Neuronal stem cell (in vitro differentiated cells): Measurements from ENCODE around the gene CKLF.
"Not testable (repeated sequence)": the region's sequence is repeated elsewhere in the genome, so short reads cannot be mapped to it uniquely, and the experiment has no call there.

Source experiments
- DNase-seq: peaks from one replicate; pipeline ENCODE4 v3.0.0-alpha.2; 2013; ENCODE audit warnings: low spot score
- H2AFZ ChIP-seq: one replicate; pipeline ENCODE4 v1.6.1; 2013; ENCODE audit warnings: mild to moderate bottlenecking, low read length, inconsistent platforms
- H2AK5ac ChIP-seq: 2 replicates; pipeline ENCODE4 v1.6.1; 2013; ENCODE audit warnings: low read depth, mild to moderate bottlenecking, inconsistent platforms, low read length, moderate library complexity, mixed read lengths
- H2BK120ac ChIP-seq: 2 replicates; pipeline ENCODE4 v1.6.1; 2013; ENCODE audit warnings: low read depth, mild to moderate bottlenecking, inconsistent platforms, low read length, moderate library complexity, mixed read lengths
- H2BK12ac ChIP-seq: one replicate; pipeline ENCODE4 v1.6.1; 2013; ENCODE audit warnings: low read length, inconsistent platforms
- H2BK15ac ChIP-seq: 2 replicates; pipeline ENCODE4 v1.6.1; 2013; ENCODE audit warnings: mild to moderate bottlenecking, low read length, inconsistent platforms, mixed read lengths
- H2BK5ac ChIP-seq: one replicate; pipeline ENCODE4 v1.6.1; 2013; ENCODE audit warnings: inconsistent platforms, mild to moderate bottlenecking, low read length, moderate library complexity
- H3K14ac ChIP-seq: one replicate; pipeline ENCODE4 v1.6.1; 2013; ENCODE audit warnings: low read length, inconsistent platforms
- H3K18ac ChIP-seq: 2 replicates; pipeline ENCODE4 v1.6.1; 2013; ENCODE audit warnings: low read length, inconsistent platforms
- H3K23ac ChIP-seq: 2 replicates; pipeline ENCODE4 v1.6.1; 2013; ENCODE audit warnings: low read depth, mild to moderate bottlenecking, mixed read lengths, low read length, inconsistent platforms; ENCODE audit not compliant: poor library complexity
- H3K27ac ChIP-seq: replicated peaks from 3 replicates; pipeline ENCODE4 v1.5.1; 2013; ENCODE audit warnings: low read length, inconsistent platforms
- H3K27me3 ChIP-seq, 3 experiments: 2 replicates each; pipeline ENCODE4 v1.6.1; 2013; ENCODE audit warnings: low read length in 3 of 3, mild to moderate bottlenecking in 2 of 3, inconsistent platforms in 1 of 3, low read depth in 1 of 3, mixed read lengths in 1 of 3, moderate library complexity in 1 of 3; ENCODE audit not compliant: control insufficient read depth in 3 of 3, insufficient read depth in 3 of 3
- H3K36me3 ChIP-seq, 2 donors: replicated peaks in 1 of 2; 2 replicates each; pipeline ENCODE4 v1.6.1; 2013; ENCODE audit warnings: low read length in 2 of 2; ENCODE audit not compliant: control insufficient read depth in 2 of 2, insufficient read depth in 2 of 2
- H3K4ac ChIP-seq: 2 replicates; pipeline ENCODE4 v1.6.1; 2013; ENCODE audit warnings: inconsistent platforms, mild to moderate bottlenecking, low read length, moderate library complexity
- H3K4me1 ChIP-seq, 2 donors: 1 replicate in 1 of 2; 2 replicates in 1 of 2; pipeline ENCODE4 v1.6.1; 2013; ENCODE audit warnings: low read length in 2 of 2, low read depth in 1 of 2; ENCODE audit not compliant: control insufficient read depth in 2 of 2, insufficient read depth in 1 of 2
- H3K4me2 ChIP-seq: one replicate; pipeline ENCODE4 v1.6.1; 2013; ENCODE audit warnings: mild to moderate bottlenecking, low read length, inconsistent platforms; ENCODE audit not compliant: insufficient read depth, poor library complexity, severe bottlenecking
- H3K4me3 ChIP-seq, 2 donors: 2 replicates each; pipeline ENCODE4 v1.5.1; 2013; ENCODE audit warnings: low read length in 2 of 2, mild to moderate bottlenecking in 2 of 2, inconsistent platforms in 1 of 2, moderate library complexity in 1 of 2
- H3K79me1 ChIP-seq: one replicate; pipeline ENCODE4 v1.6.1; 2013; ENCODE audit warnings: low read depth, mild to moderate bottlenecking, inconsistent platforms, low read length, moderate library complexity
- H3K9ac ChIP-seq: one replicate; pipeline ENCODE4 v1.6.1; 2013; ENCODE audit warnings: mild to moderate bottlenecking, low read depth, low read length, inconsistent platforms; ENCODE audit not compliant: poor library complexity
- H3K9me3 ChIP-seq, 2 donors: replicated peaks in 1 of 2; 2 replicates each; pipeline versions ENCODE3 to v1.6.1; 2013; ENCODE audit warnings: low read length in 2 of 2, mild to moderate bottlenecking in 2 of 2, inconsistent platforms in 1 of 2, low read depth in 1 of 2, mixed read lengths in 1 of 2, moderate library complexity in 1 of 2; ENCODE audit not compliant: control insufficient read depth in 2 of 2, insufficient read depth in 1 of 2
- H4K8ac ChIP-seq: one replicate; pipeline ENCODE4 v1.6.1; 2013; ENCODE audit warnings: low read depth, mild to moderate bottlenecking, inconsistent platforms, low read length, moderate library complexity
- H4K91ac ChIP-seq: one replicate; pipeline ENCODE4 v1.6.1; 2013; ENCODE audit warnings: low read length, low read depth, mild to moderate bottlenecking, inconsistent platforms; ENCODE audit not compliant: poor library complexity
- WGBS, 2 donors: extraction: QIAGEN DNeasy Blood & Tissue Kit; methylation state at CpG; one replicate each; pipeline ENCODE4 v1.1.7; 2013; ENCODE audit warnings: missing lambda C conversion rate in 2 of 2, mixed read lengths in 1 of 2; ENCODE audit not compliant: insufficient read length in 2 of 2, insufficient replicate concordance in 1 of 2; ENCODE audit errors: extremely low coverage in 2 of 2; 5-methylcytosine and 5-hydroxymethylcytosine counted together

CKLF gene

GRCh38 chr16:66567270-66567669 lies 14.9 kb downstream of the CKLF start:
- not testable (repeated sequence) for H4K8ac ChIP-seq, H3K23ac ChIP-seq, H2BK12ac ChIP-seq, H2AK5ac ChIP-seq, H3K9ac ChIP-seq, H3K27me3 ChIP-seq, H3K79me1 ChIP-seq, H3K14ac ChIP-seq, DNase-seq, H4K91ac ChIP-seq, H3K9me3 ChIP-seq, H2AFZ ChIP-seq, H2BK120ac ChIP-seq, H2BK5ac ChIP-seq, H3K4me3 ChIP-seq, H3K4me2 ChIP-seq, H3K27ac ChIP-seq, H3K18ac ChIP-seq, H2BK15ac ChIP-seq, H3K4me1 ChIP-seq, H3K4ac ChIP-seq
- WGBS, 2 donors = no CpG with 5 or more reads among the region's 3 CpGs
- H3K36me3 ChIP-seq = peaks cover 6 to 36% of the 10 kb centered on the region in 2 donors

GRCh38 chr16:66568355-66568754 lies 16.0 kb downstream of the CKLF start:
- no peak overlapping the region for H3K23ac ChIP-seq
- peaks cover 0 to 2% of the 10 kb centered on the region in 2 donors for H3K9me3 ChIP-seq
- no peaks in the 10 kb centered on the region for H3K4me1 ChIP-seq
- no peak overlapping the region for H2BK120ac ChIP-seq
- H2BK15ac ChIP-seq = no peak overlapping the region
- no CpG with 5 or more reads among the region's 2 CpGs for WGBS, 2 donors
- no peak overlapping the region for H3K18ac ChIP-seq
- no peak overlapping the region for H2BK12ac ChIP-seq
- H3K27ac ChIP-seq = no peak overlapping the region
- DNase-seq = no peak
- no peak overlapping the region for H3K14ac ChIP-seq
- H3K27me3 ChIP-seq = no peaks in the 10 kb centered on the region
- no peak overlapping the region for H2AK5ac ChIP-seq
- no peak overlapping the region for H2BK5ac ChIP-seq
- no peak overlapping the region for H4K8ac ChIP-seq
- no peak overlapping the region for H4K91ac ChIP-seq
- no peaks in the 10 kb centered on the region for H3K79me1 ChIP-seq
- no peak overlapping the region for H2AFZ ChIP-seq
- peaks cover 6 to 27% of the 10 kb centered on the region in 2 donors for H3K36me3 ChIP-seq
- H3K4ac ChIP-seq = no peak overlapping the region
- H3K4me3 ChIP-seq = no peak overlapping the region
- H3K9ac ChIP-seq = no peak overlapping the region
- H3K4me2 ChIP-seq = no peak overlapping the region

GRCh38 chr16:66569131-66569530 lies 16.8 kb downstream of the CKLF start:
- Histone ChIP-seq H3K27ac (no peak overlapping the region), H3K4me3 (no peak overlapping the region), H2BK12ac (no peak overlapping the region), H2AK5ac (no peak overlapping the region), H2BK120ac (no peak overlapping the region), H3K9me3 (peaks cover 0 to 2% of the 10 kb centered on the region in 2 donors), H3K23ac (no peak overlapping the region), H3K18ac (no peak overlapping the region), H3K36me3 (peaks cover 6 to 23% of the 10 kb centered on the region in 2 donors), H2AFZ (no peak overlapping the region), H2BK15ac (no peak overlapping the region), H4K91ac (no peak overlapping the region), H3K4ac (no peak overlapping the region), H3K27me3 (no peaks in the 10 kb centered on the region), H4K8ac (no peak overlapping the region), H3K4me1 (no peaks in the 10 kb centered on the region), H2BK5ac (no peak overlapping the region), H3K14ac (no peak overlapping the region), H3K9ac (no peak overlapping the region), H3K79me1 (no peaks in the 10 kb centered on the region), H3K4me2 (no peak overlapping the region)
- WGBS, 2 donors = no CpG with 5 or more reads among the region's 1 CpG
- no peak for DNase-seq

- Histone ChIP-seq H4K8ac (no peak overlapping the region), H4K91ac (no peak overlapping the region), H3K23ac (no peak overlapping the region), H2BK15ac (no peak overlapping the region), H3K27ac (no peak overlapping the region), H3K4me2 (no peak overlapping the region), H2BK120ac (no peak overlapping the region), H2BK12ac (no peak overlapping the region), H3K36me3 (peaks cover 3 to 23% of the 10 kb centered on the region in 2 donors), H3K27me3 (no peaks in the 10 kb centered on the region), H2AFZ (no peak overlapping the region), H2AK5ac (no peak overlapping the region), H3K18ac (no peak overlapping the region), H3K79me1 (no peaks in the 10 kb centered on the region), H3K4ac (no peak overlapping the region), H2BK5ac (no peak overlapping the region), H3K9ac (no peak overlapping the region), H3K14ac (no peak overlapping the region), H3K9me3 (peaks cover 0 to 2% of the 10 kb centered on the region in 2 donors), H3K4me3 (no peak overlapping the region), H3K4me1 (no peaks in the 10 kb centered on the region)
- no CpG with 5 or more reads among the region's 3 CpGs for WGBS, 2 donors
- no peak for DNase-seq
These were observed 17.5 kb downstream of the CKLF start for GRCh38 chr16:66569827-66570405.
